ENCODE measurements around the gene ATP10A. TPM values are rescaled to one million over a fixed set of nuclear protein-coding genes. Genes with fewer than 3 reads are reported as not detected.

Gene ATP10A
- total and polyA plus RNA-seq, 9 of the 15 experiments (the other 6 are each of a cell fraction or from before 2014, with no cell fraction given) = 0.09 TPM; not detected in 8

DNA sequence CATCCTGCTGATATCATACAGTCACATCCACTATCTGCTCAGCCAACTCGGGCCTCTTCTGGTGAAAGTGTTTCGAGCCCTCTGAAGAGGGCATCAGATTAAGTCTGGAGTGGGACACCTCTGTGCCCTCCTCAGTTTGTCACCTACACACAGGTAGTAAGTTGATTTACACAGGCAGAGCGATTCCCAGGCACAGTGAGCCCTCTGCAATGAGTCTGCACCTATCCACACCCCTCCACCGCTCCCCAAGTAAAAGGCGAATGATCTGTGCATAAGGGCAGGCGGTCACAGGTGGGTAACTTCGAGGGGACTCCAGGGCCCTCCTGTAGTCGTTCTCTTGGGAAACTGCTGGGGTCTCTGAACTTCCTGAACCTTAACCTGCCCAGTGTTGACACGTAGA lies 152.0 kb downstream of the ATP10A start:
- no peaks in the 10 kb centered on the region for H3K9me3 ChIP-seq (replicated peaks; ENCODE audit: control insufficient read depth, insufficient read depth, low read depth, low read length)
- intact Hi-C loops (cut with micrococcal nuclease) = no loop called here
- ChIA-PET POLR2A (no interaction called here), CTCF (ENCODE audit: low intra/inter-chr PET ratio) (no interaction called here)
- FAIRE-seq (no peak), DNase-seq (ENCODE audit: extremely low read depth in 1 of 4, low spot score in 3 of 4) (no peak), ATAC-seq (no peak)
- no peaks in the 10 kb centered on the region for H3K36me3 ChIP-seq (ENCODE audit: control insufficient read depth, insufficient read depth, low read length)
- H3K9me1 ChIP-seq (ENCODE audit: control insufficient read depth, insufficient read depth, low read length) = no peaks in the 10 kb centered on the region
- H3K4me1 ChIP-seq (replicated peaks in 1 of 2; ENCODE audit: control insufficient read depth in 2 of 2, insufficient read depth in 2 of 2, low read length in 2 of 2) = peaks cover 0 to 4% of the 10 kb centered on the region in 2 experiments; a peak in 1 of 5 replicates
- peaks cover 0 to 44% of the 10 kb centered on the region in 2 experiments; a peak in 4 of 5 replicates for H3K27me3 ChIP-seq (ENCODE audit: control insufficient read depth in 2 of 2, insufficient read depth in 2 of 2, low read length in 2 of 2)
- no TSS peak for BruUV-seq (replicated peaks)
- H3K4me3 ChIP-seq = no peak overlapping the region
- no peak overlapping the region for H3K4me2 ChIP-seq (ENCODE audit: insufficient read depth, low read length)
- H3K9ac ChIP-seq (ENCODE audit: insufficient read depth in 1 of 2, low read depth in 2 of 2, low read length in 2 of 2) = no peak overlapping the region
- H4K20me1 ChIP-seq (replicated peaks; ENCODE audit: control insufficient read depth, insufficient read depth, low read length) = 0 out of 2 replicates have a peak, but pooled peaks cover 4% of the 10 kb centered on the region
- H3K79me2 ChIP-seq (ENCODE audit: control insufficient read depth, insufficient read depth, low read length) = no peaks in the 10 kb centered on the region
- H3K27ac ChIP-seq (ENCODE audit: extremely low read depth, low read depth, low read length) = no peak overlapping the region
- in situ Hi-C loops (cut with MboI) = no loop called here
- 0% methylated on average over 7 of the region's 9 CpGs for WGBS (ENCODE audit: insufficient coverage, low coverage, missing lambda C conversion rate)
- no peak overlapping the region for H2AFZ ChIP-seq (ENCODE audit: low read depth, low read length)
- TF ChIP-seq PHF21A (IDR thresholded peaks at IDR 0.05; ENCODE audit: borderline replicate concordance, low read depth) (no peak), XRCC3 (IDR thresholded peaks at IDR 0.05) (no peak), HNRNPH1 (optimal IDR thresholded peaks at IDR 0.05; ENCODE audit: low read depth, low read length) (no peak), CHD4 (IDR thresholded peaks at IDR 0.05; ENCODE audit: insufficient read depth, insufficient replicate concordance, low read depth, low read length, poor library complexity, severe bottlenecking) (no peak), PHTF2 (CRISPR knock-in tag; IDR thresholded peaks at IDR 0.05) (no peak), OTX1 (CRISPR knock-in tag; IDR thresholded peaks at IDR 0.05) (no peak), RFX5 (IDR thresholded peaks at IDR 0.05; ENCODE audit: low read depth, low read length) (no peak), SIX5 (IDR thresholded peaks at IDR 0.05; ENCODE audit: borderline replicate concordance in 1 of 2, insufficient read depth in 1 of 2, low read depth in 1 of 2, low read length in 2 of 2) (no peak), PRMT5 (CRISPR knock-in tag; IDR thresholded peaks at IDR 0.05) (no peak)
- TF ChIP-seq, protein P1, sequence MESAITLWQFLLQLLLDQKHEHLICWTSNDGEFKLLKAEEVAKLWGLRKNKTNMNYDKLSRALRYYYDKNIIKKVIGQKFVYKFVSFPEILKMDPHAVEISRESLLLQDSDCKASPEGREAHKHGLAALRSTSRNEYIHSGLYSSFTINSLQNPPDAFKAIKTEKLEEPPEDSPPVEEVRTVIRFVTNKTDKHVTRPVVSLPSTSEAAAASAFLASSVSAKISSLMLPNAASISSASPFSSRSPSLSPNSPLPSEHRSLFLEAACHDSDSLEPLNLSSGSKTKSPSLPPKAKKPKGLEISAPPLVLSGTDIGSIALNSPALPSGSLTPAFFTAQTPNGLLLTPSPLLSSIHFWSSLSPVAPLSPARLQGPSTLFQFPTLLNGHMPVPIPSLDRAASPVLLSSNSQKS (CRISPR knock-in tag; IDR thresholded peaks at IDR 0.05) = no peak
- TF ChIP-seq, protein P2, sequence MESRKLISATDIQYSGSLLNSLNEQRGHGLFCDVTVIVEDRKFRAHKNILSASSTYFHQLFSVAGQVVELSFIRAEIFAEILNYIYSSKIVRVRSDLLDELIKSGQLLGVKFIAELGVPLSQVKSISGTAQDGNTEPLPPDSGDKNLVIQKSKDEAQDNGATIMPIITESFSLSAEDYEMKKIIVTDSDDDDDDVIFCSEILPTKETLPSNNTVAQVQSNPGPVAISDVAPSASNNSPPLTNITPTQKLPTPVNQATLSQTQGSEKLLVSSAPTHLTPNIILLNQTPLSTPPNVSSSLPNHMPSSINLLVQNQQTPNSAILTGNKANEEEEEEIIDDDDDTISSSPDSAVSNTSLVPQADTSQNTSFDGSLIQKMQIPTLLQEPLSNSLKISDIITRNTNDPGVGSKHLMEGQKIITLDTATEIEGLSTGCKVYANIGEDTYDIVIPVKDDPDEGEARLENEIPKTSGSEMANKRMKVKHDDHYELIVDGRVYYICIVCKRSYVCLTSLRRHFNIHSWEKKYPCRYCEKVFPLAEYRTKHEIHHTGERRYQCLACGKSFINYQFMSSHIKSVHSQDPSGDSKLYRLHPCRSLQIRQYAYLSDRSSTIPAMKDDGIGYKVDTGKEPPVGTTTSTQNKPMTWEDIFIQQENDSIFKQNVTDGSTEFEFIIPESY (CRISPR knock-in tag; IDR thresholded peaks at IDR 0.05) = no peak
- TF ChIP-seq, protein P3, sequence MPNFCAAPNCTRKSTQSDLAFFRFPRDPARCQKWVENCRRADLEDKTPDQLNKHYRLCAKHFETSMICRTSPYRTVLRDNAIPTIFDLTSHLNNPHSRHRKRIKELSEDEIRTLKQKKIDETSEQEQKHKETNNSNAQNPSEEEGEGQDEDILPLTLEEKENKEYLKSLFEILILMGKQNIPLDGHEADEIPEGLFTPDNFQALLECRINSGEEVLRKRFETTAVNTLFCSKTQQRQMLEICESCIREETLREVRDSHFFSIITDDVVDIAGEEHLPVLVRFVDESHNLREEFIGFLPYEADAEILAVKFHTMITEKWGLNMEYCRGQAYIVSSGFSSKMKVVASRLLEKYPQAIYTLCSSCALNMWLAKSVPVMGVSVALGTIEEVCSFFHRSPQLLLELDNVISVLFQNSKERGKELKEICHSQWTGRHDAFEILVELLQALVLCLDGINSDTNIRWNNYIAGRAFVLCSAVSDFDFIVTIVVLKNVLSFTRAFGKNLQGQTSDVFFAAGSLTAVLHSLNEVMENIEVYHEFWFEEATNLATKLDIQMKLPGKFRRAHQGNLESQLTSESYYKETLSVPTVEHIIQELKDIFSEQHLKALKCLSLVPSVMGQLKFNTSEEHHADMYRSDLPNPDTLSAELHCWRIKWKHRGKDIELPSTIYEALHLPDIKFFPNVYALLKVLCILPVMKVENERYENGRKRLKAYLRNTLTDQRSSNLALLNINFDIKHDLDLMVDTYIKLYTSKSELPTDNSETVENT (CRISPR knock-in tag; IDR thresholded peaks at IDR 0.05) = no peak
- TF ChIP-seq, protein P4, sequence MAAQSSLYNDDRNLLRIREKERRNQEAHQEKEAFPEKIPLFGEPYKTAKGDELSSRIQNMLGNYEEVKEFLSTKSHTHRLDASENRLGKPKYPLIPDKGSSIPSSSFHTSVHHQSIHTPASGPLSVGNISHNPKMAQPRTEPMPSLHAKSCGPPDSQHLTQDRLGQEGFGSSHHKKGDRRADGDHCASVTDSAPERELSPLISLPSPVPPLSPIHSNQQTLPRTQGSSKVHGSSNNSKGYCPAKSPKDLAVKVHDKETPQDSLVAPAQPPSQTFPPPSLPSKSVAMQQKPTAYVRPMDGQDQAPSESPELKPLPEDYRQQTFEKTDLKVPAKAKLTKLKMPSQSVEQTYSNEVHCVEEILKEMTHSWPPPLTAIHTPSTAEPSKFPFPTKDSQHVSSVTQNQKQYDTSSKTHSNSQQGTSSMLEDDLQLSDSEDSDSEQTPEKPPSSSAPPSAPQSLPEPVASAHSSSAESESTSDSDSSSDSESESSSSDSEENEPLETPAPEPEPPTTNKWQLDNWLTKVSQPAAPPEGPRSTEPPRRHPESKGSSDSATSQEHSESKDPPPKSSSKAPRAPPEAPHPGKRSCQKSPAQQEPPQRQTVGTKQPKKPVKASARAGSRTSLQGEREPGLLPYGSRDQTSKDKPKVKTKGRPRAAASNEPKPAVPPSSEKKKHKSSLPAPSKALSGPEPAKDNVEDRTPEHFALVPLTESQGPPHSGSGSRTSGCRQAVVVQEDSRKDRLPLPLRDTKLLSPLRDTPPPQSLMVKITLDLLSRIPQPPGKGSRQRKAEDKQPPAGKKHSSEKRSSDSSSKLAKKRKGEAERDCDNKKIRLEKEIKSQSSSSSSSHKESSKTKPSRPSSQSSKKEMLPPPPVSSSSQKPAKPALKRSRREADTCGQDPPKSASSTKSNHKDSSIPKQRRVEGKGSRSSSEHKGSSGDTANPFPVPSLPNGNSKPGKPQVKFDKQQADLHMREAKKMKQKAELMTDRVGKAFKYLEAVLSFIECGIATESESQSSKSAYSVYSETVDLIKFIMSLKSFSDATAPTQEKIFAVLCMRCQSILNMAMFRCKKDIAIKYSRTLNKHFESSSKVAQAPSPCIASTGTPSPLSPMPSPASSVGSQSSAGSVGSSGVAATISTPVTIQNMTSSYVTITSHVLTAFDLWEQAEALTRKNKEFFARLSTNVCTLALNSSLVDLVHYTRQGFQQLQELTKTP (IDR thresholded peaks at IDR 0.05; ENCODE audit: low read depth in 1 of 2, partially characterized antibody in 2 of 2) = no peak
